Ishikawa (cell line): ENCODE data around the gene HNRNPH2.
A peak's percentile ranks its signal among the peaks of the same experiment; 100 is the strongest.

Experiments used
- CEBPB ChIP-seq: IDR thresholded peaks from 2 replicates; pipeline ENCODE4 v1.6.1; 2012
- CREB1 ChIP-seq: IDR thresholded peaks from 2 replicates; pipeline ENCODE4 v1.6.1; 2012; ENCODE audit warnings: low read depth
- EGR1 ChIP-seq: IDR thresholded peaks from 2 replicates; pipeline ENCODE4 v1.6.1; 2012
- EP300 ChIP-seq: IDR thresholded peaks from 2 replicates; pipeline ENCODE4 v1.6.1; 2012; ENCODE audit warnings: borderline replicate concordance
- FOXM1 ChIP-seq: IDR thresholded peaks from 2 replicates; pipeline ENCODE4 v1.6.1; 2012; ENCODE audit warnings: low read depth, borderline replicate concordance
- NFIC ChIP-seq: IDR thresholded peaks from 2 replicates; pipeline ENCODE4 v1.6.1; 2012
- RAD21 ChIP-seq: IDR thresholded peaks from 2 replicates; pipeline ENCODE4 v1.6.1; 2012; ENCODE audit warnings: low read depth
- TAF1 ChIP-seq: IDR thresholded peaks from 2 replicates; pipeline ENCODE4 v1.6.1; 2012; ENCODE audit warnings: low read depth, mild to moderate bottlenecking
- TCF12 ChIP-seq: IDR thresholded peaks from 2 replicates; pipeline ENCODE4 v1.6.1; 2012; ENCODE audit warnings: low read depth
- TEAD4 ChIP-seq: IDR thresholded peaks from 2 replicates; pipeline ENCODE4 v1.6.1; 2012
- YY1 ChIP-seq: IDR thresholded peaks from 2 replicates; pipeline ENCODE4 v1.6.1; 2012; ENCODE audit warnings: low read depth
- ZBTB7A ChIP-seq: IDR thresholded peaks from 2 replicates; pipeline ENCODE4 v1.6.1; 2012; ENCODE audit warnings: low read depth
- TF ChIP-seq, protein P1 (sequence below): IDR thresholded peaks from 2 replicates; pipeline ENCODE4 v1.6.1; 2012; ENCODE audit warnings: low read depth, mild to moderate bottlenecking
- TF ChIP-seq, protein P2 (sequence below): IDR thresholded peaks from 2 replicates; pipeline ENCODE4 v1.6.1; 2012

DNA sequence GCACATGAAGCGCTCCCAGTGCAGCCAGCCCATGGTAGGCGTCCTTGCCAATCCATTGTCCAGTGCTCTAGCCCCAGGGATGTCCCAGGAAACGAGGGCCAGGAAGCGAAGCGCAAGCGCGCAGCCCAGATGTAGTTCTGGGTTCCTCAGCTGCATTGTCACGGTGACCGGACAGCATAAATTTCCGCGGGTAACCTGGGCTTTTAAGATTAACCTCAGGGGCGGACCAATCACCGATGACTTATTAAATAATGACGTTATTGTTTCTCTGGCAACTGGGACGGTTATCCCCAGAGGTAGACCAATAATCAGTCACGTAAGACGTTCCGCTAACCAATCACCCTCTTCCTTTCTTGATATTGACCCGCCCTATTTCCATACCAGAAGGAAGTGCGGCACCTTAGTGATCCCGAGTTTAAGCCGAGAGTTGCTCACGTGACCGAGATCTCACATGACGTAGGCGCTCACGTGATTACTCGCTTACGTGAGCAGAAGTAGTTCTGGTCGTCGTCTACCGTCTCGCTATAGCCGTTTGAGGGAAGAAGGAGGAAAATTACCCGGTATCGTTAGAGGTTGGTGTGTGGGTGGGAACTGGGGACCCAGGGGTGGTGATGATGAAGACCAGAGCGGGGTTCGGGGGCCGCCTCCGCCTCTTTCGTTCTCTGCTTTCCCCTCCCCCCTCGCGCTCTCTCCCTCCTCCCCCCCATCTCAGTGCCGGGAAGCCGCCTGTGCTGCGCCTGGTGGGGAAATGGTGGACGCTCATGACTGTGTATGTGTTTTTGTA, at the start of gene HNRNPH2, which contains the start of gene GLA:
- TF ChIP-seq TEAD4 = no peak
- TF ChIP-seq EP300 = no peak
- TF ChIP-seq CREB1 = peak; percentile 61; the same call in 1 of the 2 replicates
- TF ChIP-seq FOXM1 = no peak
- TF ChIP-seq RAD21 = no peak
- TF ChIP-seq CEBPB = no peak
- TF ChIP-seq YY1 = no peak
- TF ChIP-seq, protein P1, sequence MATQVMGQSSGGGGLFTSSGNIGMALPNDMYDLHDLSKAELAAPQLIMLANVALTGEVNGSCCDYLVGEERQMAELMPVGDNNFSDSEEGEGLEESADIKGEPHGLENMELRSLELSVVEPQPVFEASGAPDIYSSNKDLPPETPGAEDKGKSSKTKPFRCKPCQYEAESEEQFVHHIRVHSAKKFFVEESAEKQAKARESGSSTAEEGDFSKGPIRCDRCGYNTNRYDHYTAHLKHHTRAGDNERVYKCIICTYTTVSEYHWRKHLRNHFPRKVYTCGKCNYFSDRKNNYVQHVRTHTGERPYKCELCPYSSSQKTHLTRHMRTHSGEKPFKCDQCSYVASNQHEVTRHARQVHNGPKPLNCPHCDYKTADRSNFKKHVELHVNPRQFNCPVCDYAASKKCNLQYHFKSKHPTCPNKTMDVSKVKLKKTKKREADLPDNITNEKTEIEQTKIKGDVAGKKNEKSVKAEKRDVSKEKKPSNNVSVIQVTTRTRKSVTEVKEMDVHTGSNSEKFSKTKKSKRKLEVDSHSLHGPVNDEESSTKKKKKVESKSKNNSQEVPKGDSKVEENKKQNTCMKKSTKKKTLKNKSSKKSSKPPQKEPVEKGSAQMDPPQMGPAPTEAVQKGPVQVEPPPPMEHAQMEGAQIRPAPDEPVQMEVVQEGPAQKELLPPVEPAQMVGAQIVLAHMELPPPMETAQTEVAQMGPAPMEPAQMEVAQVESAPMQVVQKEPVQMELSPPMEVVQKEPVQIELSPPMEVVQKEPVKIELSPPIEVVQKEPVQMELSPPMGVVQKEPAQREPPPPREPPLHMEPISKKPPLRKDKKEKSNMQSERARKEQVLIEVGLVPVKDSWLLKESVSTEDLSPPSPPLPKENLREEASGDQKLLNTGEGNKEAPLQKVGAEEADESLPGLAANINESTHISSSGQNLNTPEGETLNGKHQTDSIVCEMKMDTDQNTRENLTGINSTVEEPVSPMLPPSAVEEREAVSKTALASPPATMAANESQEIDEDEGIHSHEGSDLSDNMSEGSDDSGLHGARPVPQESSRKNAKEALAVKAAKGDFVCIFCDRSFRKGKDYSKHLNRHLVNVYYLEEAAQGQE = no peak
- TF ChIP-seq NFIC = no peak
- TF ChIP-seq ZBTB7A = no peak
- no peak for TF ChIP-seq TAF1
- TF ChIP-seq EGR1 = no peak
- TF ChIP-seq, protein P2, sequence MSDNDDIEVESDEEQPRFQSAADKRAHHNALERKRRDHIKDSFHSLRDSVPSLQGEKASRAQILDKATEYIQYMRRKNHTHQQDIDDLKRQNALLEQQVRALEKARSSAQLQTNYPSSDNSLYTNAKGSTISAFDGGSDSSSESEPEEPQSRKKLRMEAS = no peak; the same call in 1 of the 2 replicates
- TF ChIP-seq TCF12 = no peak
